NK-92 (cell line): ENCODE data around the gene NPAS3.

ENCODE experiments used
- DNase-seq: peaks from one replicate; lab custom pipeline; 2025; ENCODE audit not compliant: unreplicated experiment; lab: John Stamatoyannopoulos, UW

Gene NPAS3

GRCh38 chr14:33844118-33844517 is 905.4 kb downstream of the NPAS3 start:
- no peak for DNase-seq

GRCh38 chr14:33846100-33846824 is 907.6 kb downstream of the NPAS3 start:
- no peak for DNase-seq

DNA sequence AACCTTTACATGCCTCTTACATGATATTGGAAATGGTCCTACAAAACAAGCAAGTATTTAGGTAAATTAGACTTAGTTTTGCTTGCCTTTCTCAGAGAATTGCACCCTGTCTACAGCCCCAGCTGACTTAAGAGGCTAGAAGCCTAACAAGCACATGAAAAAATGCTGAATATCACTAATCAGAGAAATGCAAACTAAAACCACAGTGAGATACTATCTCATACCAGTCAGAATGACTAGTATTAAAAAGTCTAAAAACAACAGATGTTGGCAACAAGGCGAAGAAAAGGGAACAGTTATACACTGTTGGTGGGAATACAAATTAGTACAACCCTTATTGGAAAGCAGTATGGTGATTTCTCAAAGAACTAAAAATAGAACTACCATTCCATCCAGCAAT is 908.4 kb downstream of the NPAS3 start:
- DNase-seq = no peak

DNA sequence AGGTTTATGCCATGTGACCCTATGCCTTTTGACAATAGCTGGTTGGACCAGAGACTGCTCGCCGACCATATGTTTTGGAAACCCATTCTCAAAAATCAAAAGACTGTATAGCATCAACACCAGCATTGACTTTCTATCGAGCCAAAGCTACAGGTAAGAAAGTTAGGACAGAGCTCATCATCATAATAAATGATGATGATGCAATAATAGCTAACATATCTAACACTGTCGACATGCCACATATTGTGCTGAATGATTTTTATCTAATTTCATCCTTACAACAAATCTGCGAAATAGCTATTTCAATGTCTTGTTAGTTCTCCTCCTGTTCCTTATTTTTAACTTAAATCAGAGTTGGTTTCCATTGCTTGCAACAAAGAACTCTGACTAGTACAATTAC is 909.3 kb downstream of the NPAS3 start:
- DNase-seq = no peak

GRCh38 chr14:33848706-33849454 is 910.2 kb downstream of the NPAS3 start:
- DNase-seq = no peak

- no peak for DNase-seq
Observed at GRCh38 chr14:33849455-33849801, 910.7 kb downstream of the NPAS3 start.

- no peak for DNase-seq
Observed at GRCh38 chr14:33850826-33851225, 912.1 kb downstream of the NPAS3 start.

- no peak for DNase-seq
Observed at GRCh38 chr14:33851366-33851765, 912.7 kb downstream of the NPAS3 start.

DNA sequence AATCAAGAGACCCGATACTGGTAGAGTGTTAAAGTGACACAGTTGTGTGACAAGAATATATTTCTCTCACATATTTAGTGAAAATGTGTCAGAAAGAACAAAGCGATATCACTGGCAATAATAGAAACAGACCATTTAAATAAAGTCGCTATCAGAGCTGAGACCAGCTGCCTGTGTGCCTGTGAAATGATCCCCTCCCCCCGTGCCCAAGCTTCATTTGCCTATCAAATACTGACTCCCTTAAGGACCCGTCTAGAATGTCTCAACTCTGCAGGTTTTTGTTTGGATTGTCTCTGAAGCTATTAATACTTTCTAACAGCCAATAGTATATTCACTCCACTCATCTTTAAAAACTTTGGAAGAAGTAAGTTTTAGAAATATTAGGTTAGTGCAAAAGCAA is 913.3 kb downstream of the NPAS3 start:
- DNase-seq = no peak
